ENCODE measurements around the gene SGMS1. TPM values are rescaled to one million over a fixed set of nuclear protein-coding genes. Genes with fewer than 3 reads are reported as not detected.
"Not testable (repeated sequence)": the region's sequence is repeated elsewhere in the genome, so short reads cannot be mapped to it uniquely, and the experiment has no call there.

The SGMS1 gene
- total RNA-seq, 1 donor from 2014 or later: 27.5 TPM

DNA sequence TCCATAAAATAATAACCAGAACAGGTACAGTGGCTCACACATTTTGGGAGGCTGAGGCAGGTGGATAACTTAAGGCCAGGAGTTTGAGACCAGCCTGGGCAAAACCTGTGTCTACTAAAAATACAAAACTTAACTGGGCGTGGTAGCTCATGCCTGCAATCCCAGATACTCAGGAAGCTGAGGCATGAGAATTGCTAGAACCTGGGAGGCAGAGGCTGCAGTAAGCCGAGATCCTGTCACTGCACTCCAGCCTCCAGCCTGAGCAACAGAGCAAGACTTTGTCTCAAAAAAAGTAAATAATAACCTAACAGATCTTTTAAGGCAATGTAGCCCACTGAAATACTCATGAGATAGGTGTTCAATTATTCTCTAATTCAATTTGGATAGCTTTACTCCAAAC, 265.3 kb downstream of the SGMS1 start:
- H3K27ac Mint-ChIP-seq: peak overlapping the region; percentile 30
- intact Hi-C loops (cut with micrococcal nuclease): no loop called here

DNA sequence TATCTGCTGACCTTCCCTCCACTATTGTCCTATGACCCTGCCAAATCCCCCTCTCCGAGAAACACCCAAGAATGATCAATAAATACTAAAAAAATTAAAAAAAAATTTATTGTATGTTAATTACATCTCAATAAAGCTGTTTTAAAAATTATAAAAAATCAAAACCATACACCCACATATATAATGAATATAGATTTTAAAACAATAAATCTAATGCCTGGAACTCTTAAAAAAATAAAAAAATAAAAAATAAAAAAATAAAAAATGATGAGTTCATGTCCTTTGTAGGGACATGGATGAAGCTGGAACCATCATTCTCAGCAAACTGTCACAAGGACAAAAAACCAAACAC, 267.3 kb downstream of the SGMS1 start:
- Mint-ChIP-seq H3K36me3 (ENCODE audit: low read depth) (peaks cover 15% of the 10 kb centered on the region), H3K4me1 (peaks cover 20% of the 10 kb centered on the region)
- H3K27ac Mint-ChIP-seq; H3K9me3 Mint-ChIP-seq; POLR2A ChIA-PET; intact Hi-C loops (cut with micrococcal nuclease); DNase-seq; H3K27me3 Mint-ChIP-seq; CTCF ChIA-PET; H3K4me3 Mint-ChIP-seq; ATAC-seq (ENCODE audit: low read depth): not testable (repeated sequence)

More for the DNA sequence above, 265.3 kb downstream of the SGMS1 start:
- ChIA-PET POLR2A (interaction anchor here (1.6 kb wide), 1 partner anchor 10 kb away, joined by 5 read pairs; no protein-coding TSS in a partner anchor), CTCF (interaction anchor here (1.3 kb wide), 1 partner anchor 9 kb away, joined by 4 read pairs; no protein-coding TSS in a partner anchor)
- Mint-ChIP-seq H3K4me1 (peaks cover 37% of the 10 kb centered on the region), H3K27me3 (no peaks in the 10 kb centered on the region), H3K9me3 (peaks cover 6% of the 10 kb centered on the region), H3K36me3 (ENCODE audit: low read depth) (peaks cover 19% of the 10 kb centered on the region), H3K4me3 (no peak overlapping the region)
- DNase-seq (no peak), ATAC-seq (ENCODE audit: low read depth) (no peak)
- no peak for TF ChIP-seq CTCF (IDR thresholded peaks at IDR 0.05)

DNA sequence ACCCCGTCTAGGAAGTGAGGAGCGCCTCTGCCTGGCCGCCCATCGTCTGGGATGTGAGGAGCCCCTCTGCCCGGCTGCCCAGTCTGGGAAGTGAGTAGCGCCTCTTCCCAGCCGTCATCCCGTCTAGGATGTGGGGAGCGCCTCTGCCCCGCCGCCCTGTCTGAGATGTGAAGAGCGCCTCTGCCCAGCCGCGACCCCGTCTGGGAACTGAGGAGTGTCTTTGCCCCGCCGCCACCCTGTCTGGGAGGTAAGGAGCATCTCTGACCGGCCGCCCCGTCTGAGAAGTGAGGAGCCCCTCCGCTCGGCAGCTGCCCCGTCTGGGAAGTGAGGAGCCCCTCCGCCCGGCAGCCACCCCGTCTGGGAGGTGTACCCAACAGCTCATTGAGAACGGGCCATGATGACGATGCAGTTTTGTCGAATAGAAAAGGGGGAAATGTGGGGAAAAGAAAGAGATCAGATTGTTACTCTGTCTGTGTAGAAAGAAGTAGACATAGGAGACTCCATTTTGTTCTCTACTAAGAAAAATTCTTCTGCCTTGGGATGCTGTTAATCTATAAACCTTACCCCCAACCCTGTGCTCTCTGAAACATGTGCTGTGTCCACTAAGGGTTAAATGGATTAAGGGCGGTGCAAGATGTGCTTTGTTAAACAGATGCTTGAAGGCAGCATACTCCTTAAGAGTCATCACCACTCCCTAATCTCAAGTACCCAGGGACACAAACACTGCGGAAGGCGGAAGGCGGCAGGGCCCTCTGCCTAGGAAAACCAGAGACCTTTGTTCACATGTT, 267.9 kb downstream of the SGMS1 start:
- POLR2A ChIA-PET; H3K27me3 Mint-ChIP-seq; DNase-seq; ATAC-seq (ENCODE audit: low read depth); H3K27ac Mint-ChIP-seq; intact Hi-C loops (cut with micrococcal nuclease); H3K9me3 Mint-ChIP-seq; CTCF ChIA-PET; H3K4me3 Mint-ChIP-seq: not testable (repeated sequence)
- Mint-ChIP-seq H3K36me3 (ENCODE audit: low read depth) (peaks cover 13% of the 10 kb centered on the region), H3K4me1 (peaks cover 14% of the 10 kb centered on the region)

- no peak for DNase-seq
- no peak for TF ChIP-seq CTCF (IDR thresholded peaks at IDR 0.05)
- no peak overlapping the region for H3K27ac Mint-ChIP-seq
- ChIA-PET CTCF (no interaction called here), POLR2A (no interaction called here)
- H3K9me3 Mint-ChIP-seq: peaks cover 11% of the 10 kb centered on the region
- intact Hi-C loops (cut with micrococcal nuclease): no loop called here
- no peaks in the 10 kb centered on the region for H3K27me3 Mint-ChIP-seq
- no peak overlapping the region for H3K4me3 Mint-ChIP-seq
- H3K36me3 Mint-ChIP-seq (ENCODE audit: low read depth): peaks cover 35% of the 10 kb centered on the region
- ATAC-seq (ENCODE audit: low read depth): no peak
- peaks cover 23% of the 10 kb centered on the region for H3K4me1 Mint-ChIP-seq
These were observed 272.1 kb downstream of the SGMS1 start for GRCh38 chr10:50351483-50352146.

DNA sequence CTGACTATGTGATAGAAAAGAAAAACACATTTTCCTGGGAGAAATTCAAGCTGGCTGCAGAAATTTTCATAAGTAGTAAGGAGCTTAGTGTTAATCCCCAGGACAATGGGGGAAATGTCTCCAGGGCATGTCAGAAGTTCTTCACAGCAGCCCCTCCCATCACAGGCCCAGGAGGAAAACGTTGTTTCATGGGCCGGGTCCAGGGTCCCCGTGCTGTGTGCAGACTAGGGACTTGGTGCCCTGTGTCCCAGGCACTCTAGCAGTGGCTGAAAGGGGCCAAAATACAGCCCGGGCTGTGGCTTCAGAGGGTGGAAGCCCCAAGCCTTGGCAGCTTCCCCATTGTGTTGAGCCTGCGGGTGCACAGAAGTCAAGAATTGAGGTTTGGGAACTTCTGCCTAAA, 273.4 kb downstream of the SGMS1 start:
- no peaks in the 10 kb centered on the region for H3K27me3 Mint-ChIP-seq
- intact Hi-C loops (cut with micrococcal nuclease): no loop called here
- ChIA-PET CTCF (no interaction called here), POLR2A (no interaction called here)
- peaks cover 26% of the 10 kb centered on the region for H3K4me1 Mint-ChIP-seq
- H3K9me3 Mint-ChIP-seq: peaks cover 11% of the 10 kb centered on the region
- H3K36me3 Mint-ChIP-seq (ENCODE audit: low read depth): peaks cover 35% of the 10 kb centered on the region
- ATAC-seq (ENCODE audit: low read depth) (no peak), DNase-seq (no peak)
- H3K27ac Mint-ChIP-seq: no peak overlapping the region
- H3K4me3 Mint-ChIP-seq: no peak overlapping the region
- no peak for TF ChIP-seq CTCF (IDR thresholded peaks at IDR 0.05)

- peaks cover 11% of the 10 kb centered on the region for H3K9me3 Mint-ChIP-seq
- peaks cover 26% of the 10 kb centered on the region for H3K4me1 Mint-ChIP-seq
- H3K27me3 Mint-ChIP-seq: no peaks in the 10 kb centered on the region
- CTCF ChIA-PET: no interaction called here
- H3K4me3 Mint-ChIP-seq: no peak overlapping the region
- H3K36me3 Mint-ChIP-seq (ENCODE audit: low read depth): peaks cover 31% of the 10 kb centered on the region
- intact Hi-C loops (cut with micrococcal nuclease): no loop called here
- no peak overlapping the region for H3K27ac Mint-ChIP-seq
- DNase-seq: no peak
- no peak for ATAC-seq (ENCODE audit: low read depth)
- POLR2A ChIA-PET: no interaction called here
- no peak for TF ChIP-seq CTCF (IDR thresholded peaks at IDR 0.05)
These were observed 274.2 kb downstream of the SGMS1 start for GRCh38 chr10:50349554-50349953.

Data from activated B cell treated with CpG ODN at 0.5 μM for 24 hours (primary cell).